Measurements from ENCODE around the gene FIGN. TPM values are rescaled to one million over a fixed set of nuclear protein-coding genes. Genes with fewer than 3 reads are reported as not detected.

Gene FIGN
- total RNA-seq, 1 donor from 2014 or later, result 8.0 TPM

DNA sequence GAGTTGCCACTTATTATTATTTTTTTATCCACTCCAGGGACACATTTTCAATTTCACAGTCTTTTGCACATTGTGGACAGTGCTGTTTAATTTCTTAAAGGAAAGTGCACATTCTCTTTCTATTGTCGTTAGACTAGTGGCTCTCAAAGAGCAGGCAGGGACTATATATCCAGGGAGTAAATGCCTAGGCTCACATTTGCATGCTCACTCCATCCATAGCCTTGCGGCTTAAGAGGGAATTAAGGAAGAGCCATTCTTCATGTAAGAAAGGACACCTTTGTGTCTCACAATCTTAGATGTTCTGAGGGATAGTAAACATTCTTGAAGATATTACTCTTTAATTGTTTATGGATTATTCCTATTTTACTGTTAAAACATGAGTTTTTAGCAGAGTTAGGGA is 70.8 kb downstream of the FIGN start:
- DNase-seq (ENCODE audit: low spot score), result no peak

DNA sequence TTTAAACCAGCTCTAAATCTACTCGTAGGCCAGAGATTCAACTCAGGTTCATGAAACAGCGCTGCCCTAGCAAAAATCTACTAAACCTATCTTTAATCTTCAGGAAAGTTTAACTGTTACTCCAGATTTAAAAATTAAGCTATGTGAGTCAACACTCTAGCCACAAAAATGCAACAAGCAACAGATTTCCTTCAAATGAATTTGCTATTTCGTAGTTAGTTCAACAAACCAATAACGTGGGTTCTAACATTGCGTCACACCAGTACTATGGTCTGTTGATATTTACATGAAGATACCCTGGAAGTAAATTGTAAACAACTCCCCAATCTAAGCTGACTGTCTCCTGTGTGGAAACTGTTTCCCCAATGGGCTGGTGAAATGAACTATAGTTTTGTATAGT is 71.2 kb downstream of the FIGN start:
- no peak for DNase-seq (ENCODE audit: low spot score)

DNA sequence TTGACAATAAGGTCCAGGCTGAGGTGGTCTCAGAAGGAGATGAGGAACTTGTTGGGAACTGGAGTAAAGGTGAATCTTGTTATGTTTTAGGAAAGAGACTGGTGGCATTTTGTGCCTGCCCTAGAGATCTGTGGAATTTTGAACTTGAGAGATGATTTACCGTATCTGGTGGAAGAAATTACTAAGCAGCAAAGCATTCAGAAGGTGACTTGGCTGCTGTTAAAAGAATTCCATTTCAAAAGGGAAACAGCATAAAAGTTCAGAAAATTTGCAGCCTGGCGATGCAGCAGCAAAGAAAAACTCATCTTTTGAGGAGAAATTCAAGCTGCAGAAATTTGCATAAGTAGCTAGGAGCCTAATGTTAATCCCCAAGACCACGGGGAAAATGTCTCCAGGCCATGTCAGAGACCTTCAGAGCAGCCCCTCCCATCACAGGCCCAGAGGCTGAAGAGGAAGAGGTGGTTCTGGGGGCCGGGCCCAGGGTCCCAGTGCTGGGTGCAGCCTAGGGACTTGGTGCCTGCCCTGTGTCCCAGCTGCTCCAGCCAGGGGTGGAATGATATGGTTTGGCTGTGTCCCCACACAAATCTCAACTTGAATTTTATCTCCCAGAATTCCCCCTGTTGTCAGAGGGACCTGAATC is 73.5 kb downstream of the FIGN start:
- no peak for DNase-seq (ENCODE audit: low spot score)

DNA sequence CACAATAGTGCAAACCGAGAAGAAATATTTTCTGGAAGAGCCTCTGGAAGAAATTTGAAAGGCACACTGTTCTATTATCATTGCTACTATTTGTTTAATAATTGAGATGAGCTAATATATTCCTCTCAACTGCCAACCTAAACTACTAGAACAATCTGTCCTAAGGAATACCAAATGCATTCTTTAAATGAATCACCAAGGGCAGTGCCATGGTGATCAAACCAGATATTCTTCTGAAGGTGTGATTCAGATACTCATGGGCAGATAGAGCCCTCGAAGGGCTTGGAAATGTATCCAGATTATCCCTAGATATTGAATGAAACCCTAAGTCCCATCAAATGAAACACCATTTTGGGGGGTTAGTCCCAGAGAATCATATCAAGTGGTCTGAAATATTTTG is 76.6 kb downstream of the FIGN start:
- no peak for DNase-seq (ENCODE audit: low spot score)

DNA sequence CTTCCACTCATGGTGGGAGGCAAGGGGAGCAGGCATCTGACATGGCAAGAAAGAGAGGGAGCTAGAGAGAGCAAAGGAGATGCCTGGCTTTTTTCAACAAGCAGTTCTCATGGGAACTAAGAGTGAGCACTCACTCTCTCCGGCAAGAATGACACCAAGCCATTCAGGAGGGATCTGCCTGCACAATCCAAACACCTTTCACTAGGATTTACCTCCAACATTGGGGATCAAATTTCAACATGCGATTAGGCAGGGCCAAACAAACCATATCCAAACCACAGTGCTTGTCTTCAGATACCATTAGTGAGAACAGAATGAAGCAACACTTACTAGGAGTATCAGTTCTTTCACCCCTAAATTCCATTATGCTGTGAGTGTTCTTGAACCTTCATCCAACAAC is 77.3 kb downstream of the FIGN start:
- no peak for DNase-seq (ENCODE audit: low spot score)

DNA sequence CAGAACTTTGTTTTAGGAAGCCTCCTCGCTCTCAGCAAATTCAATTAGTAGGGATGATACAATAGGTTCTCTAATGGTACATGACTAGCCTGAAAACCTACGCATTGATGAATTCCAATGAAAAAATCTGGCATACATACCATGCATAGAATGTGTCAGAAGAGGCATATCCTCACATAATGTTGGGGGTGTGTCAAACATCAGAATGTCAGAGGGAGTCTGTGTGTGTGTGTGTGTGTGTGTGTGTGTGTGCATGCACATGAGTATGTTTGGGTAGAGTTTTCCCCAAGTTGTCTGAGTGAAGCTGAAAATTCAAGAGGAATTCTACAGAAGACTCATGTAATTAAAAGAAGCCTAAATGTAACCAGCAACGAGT is 78.5 kb downstream of the FIGN start:
- no peak for DNase-seq (ENCODE audit: low spot score)

DNA sequence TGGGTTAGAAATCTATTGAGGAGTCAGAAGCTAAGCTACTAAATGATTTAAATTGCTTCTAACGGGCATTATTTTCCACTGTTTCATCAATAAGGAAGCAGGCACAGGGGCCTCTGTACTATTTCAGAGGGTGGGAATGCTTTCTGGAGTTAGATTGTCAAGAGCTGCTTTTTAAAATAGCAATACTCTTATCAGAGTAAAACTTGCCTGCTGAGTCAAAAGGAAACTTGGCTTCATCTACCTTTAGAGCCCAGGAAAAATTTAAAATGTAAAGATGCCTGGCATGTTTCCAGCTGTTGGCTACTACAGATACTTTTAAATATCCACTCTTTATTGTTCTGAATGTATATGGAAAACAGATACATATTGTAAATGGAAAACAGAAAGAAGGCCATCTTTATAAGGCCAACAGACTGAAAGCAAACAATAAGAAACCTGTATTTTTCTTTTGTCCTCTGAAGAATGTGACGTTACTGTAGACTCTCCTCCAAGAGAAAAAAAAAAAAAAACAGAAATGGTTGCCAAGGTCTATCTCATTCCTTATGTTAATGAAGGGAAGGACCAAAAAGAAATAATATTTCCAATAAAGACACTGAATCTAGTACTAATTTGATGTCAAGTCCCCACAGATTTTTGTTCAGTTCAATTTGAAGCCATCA is 79.1 kb downstream of the FIGN start:
- DNase-seq (ENCODE audit: low spot score), result no peak

DNA sequence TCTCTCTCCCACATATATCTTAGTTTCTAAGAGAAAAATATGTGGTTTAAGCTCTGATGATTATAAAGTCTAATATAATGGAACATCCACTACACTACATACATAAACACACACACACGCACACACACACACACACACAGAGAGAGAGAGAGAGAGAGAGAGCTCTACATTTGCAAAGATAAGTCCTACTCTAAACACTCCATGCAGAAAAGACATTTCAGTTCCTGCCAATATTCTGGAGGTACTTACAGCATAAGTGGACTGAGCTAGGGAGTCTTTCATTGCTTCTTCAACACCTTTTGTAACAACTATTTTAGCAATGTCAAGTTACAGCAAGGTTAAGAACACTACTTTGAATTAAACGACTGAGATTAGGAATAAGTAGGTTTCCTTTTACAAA is 80.1 kb downstream of the FIGN start:
- DNase-seq (ENCODE audit: low spot score), result no peak

DNA sequence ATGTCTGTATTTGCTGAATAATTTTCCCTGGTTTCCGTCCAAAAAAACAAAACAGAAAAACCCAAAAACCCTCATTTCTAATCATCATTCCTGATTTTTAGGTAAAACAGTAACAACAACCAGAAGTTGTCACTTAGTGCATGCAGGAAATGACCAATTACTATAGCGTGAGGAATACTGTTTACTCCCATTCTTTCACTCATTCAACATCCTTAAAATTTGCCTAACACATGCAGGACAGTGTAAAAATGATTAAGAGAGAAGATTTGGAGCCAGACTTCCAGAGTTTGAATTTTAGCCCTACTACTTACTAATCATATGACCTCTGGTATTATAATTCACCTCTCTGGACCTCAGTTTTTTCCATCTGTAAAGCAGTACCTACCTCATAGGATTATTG is 83.1 kb downstream of the FIGN start:
- no peak for DNase-seq (ENCODE audit: low spot score)

DNA sequence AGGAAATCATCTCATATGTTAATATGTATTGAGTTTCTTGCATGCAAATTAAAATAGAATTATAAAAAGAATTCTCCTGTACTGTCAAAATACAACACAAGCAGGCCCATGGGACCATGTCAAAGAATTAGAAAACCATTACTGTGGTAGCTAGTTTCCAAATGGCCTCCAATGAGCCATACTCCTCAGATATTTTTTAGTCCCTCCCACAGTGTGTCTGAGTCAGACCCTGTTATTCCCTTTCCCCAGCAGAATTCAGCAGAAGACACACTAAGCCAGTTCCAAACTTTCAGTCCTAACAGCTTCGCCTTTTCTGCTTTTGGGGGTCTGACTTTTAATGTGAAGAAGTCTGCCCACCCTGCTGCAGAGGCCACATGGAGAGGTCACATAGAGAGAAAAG is 86.7 kb downstream of the FIGN start:
- no peak for DNase-seq (ENCODE audit: low spot score)

DNA sequence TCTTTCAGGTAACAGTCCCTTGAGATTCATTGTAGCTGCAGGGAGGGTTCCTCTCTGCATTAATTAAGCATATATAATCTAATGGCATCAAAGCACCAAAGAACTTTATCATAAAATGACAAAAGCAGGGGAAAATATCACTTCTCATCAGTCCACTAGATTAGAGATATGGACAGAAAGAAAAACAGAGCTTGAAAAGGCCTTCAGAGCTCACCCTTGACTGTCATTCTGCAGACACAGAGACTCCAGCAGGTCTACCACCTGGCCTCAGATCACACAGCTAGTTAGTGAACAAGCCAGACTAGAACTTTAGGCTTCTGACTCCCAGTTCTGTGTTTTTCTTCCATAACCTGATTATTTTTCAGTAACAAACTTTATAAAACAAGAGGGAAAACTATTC is 88.5 kb downstream of the FIGN start:
- no peak for DNase-seq (ENCODE audit: low spot score)

DNA sequence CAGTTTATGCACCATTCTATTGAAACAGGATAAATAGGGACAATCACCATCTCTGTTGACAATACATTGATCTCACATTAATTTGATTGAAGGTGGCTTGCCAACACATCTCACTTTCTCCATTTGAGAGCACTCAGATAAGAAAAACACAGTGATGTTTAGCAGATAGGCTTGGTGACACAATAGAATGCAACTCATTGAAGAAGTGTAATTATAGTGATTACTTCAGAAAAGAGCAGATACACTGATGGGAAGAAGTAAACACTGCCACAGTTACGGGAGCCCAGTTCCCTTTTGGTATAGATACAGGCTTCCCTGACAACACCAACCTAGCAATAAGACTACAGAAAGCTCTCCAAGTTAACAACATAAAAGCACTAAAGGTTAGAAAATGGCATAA is 89.1 kb downstream of the FIGN start:
- DNase-seq (ENCODE audit: low spot score), result no peak

DNA sequence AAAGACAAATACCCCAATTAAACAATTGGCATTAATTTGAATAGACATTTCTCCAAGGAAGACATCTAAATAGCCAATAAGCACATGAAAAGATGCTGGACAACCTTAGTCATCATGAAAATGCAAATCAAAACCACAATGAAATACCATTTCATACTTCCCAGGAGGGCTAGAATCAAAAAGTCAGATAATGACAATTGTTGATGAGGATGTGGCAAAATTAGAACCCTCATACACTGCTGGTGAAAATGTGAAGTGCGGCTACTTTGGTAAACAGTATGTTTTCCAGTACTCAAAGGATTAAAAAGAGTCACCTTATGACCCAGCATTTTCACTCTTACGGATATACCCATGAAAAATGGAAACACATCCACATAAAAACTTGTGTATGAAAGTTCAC is 91.6 kb downstream of the FIGN start:
- DNase-seq (ENCODE audit: low spot score), result no peak

DNA sequence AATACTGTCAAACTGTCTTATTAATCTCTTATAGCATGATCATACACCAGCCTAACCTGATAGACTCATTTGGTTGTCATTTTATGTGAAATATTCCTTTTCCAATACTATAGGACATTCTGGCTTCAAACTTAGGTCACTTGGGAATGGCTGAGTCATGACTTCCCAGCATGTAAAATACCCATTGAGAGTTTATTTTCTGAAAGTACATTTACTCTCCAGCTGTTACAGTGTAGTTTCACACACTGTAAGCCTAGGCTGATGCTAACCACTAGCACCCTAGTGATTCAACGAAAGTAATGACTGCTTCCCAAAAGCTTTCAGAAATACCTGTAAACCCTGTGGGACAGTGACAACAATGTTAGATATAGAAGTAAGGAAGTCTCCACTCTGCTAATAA is 93.8 kb downstream of the FIGN start:
- no peak for DNase-seq (ENCODE audit: low spot score)

DNA sequence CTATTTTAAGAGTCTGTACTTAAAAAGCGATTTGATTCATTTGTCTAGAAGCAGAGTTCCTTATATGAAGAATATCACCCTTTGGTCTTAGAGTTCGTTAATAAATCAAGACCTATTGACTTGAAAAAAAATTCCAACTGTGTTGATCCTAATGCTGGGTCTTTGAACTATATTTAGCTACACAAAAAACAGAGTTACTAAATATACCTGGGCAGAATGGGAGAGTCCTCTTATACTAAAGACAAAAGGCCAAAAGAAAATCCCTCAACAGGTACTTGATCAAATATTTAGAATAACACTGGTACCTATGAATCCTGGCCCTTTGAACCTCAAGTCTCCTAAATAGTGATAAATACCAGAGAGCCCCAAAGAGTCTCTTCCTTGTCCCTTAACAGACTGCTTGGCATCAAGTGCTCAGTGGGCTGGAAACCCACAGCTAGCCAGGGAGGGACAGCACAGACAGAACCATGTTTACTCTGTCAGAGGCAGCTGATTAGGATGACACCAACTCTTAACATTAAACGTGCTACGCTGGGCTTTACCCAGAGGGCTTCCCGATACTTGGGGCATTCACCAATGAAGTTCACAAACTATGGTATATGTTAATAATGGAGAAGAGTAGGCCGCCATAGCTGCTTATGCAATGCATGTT is 95.1 kb downstream of the FIGN start:
- DNase-seq (ENCODE audit: low spot score), result no peak

DNA sequence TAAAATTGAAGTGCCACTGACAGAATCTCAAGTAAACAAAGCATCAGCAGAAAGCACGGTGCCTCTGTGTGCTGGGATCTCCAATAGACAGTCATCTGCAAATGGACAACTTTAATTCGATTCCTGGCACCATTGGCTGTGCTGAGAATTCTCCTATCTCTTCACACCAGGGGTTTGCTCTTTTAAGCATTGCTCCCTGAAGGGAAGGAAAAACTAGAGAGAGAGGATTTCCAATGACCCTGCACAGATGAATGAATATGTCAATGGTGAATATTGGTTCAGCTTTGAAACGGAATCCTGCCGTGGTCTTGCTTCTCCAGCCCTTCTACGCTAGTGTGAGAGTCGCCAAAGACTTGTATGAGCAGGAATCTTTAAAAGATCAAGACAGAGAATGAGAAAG is 97.9 kb downstream of the FIGN start:
- DNase-seq (ENCODE audit: low spot score), result no peak

DNA sequence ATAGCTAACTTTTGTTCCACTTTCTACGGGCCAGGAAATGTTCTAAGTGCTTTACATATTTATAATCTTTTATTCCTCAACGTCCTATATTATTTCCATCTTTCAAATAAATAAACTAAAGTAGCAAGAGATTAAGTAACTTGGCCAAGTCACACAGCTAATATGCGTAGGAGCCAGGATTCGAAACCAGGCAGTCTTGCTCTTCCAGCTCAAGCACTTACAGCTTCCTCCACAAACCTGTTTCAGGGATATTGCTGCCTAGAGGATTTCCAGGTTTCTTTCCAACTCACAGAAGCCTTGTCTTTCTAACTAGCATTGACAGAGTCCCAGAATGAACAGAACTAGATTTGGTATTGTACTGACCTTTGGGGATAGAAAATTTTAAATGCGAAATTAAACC is 102.5 kb downstream of the FIGN start:
- no peak for DNase-seq (ENCODE audit: low spot score)

DNA sequence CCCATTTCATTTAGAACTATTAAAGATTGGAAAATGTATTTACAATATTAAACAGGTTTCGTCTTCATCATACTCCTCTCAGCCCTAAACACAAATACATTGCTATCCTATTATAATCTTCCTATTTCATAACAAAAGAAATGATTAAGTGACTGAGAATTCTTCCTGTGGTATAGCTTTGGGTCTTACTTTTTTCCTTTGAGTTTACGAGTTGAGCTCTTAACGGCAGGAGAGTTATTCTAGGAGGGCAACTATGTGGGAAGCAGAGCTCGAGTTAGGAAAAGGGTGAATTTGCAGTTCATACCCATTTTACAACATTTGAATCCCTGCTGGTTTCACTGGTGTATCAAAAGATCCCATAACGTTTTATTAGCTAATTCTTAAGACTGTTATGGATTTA is 105.0 kb downstream of the FIGN start:
- no peak for DNase-seq (ENCODE audit: low spot score)

DNA sequence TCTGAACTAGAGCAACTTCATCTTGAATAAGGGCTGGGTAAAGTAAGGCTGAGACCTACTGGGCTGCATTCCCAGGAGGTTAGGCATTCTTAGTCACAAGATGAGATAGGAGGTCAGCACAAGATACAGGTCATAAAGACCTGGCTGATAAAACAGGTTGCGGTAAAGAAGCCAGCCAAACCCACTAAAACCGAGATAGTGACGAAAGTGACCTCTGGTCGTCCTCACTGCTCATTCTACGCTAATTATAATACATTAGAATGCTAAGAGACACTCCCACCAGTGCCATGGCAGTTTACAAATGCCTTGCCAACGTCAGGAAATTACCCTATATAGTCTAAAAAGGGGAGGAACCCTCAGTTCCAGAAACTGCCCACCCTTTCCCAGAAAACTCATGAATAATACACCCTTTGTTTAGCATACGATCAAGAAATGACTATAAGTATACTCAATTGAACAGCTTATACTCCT is 109.1 kb downstream of the FIGN start:
- DNase-seq (ENCODE audit: low spot score), result no peak

DNA sequence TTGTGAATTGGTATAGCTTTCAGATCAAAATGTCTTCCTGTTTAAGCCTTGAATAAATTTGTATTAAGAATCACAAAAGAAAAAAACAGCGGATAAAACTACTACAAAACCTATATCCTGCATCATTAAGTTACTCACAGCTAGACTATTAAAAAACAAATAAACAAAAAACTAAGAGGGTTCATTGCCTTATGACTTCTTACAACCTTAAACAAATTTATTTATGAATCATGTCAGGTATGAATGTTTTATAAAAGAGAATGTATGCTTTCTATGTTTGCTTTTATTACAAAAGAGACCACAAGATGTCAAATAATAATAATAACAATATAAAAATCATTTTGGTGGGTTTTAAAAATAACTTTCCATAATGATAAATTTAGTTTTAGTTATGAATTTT is 109.6 kb downstream of the FIGN start:
- DNase-seq (ENCODE audit: low spot score), result no peak

DNA sequence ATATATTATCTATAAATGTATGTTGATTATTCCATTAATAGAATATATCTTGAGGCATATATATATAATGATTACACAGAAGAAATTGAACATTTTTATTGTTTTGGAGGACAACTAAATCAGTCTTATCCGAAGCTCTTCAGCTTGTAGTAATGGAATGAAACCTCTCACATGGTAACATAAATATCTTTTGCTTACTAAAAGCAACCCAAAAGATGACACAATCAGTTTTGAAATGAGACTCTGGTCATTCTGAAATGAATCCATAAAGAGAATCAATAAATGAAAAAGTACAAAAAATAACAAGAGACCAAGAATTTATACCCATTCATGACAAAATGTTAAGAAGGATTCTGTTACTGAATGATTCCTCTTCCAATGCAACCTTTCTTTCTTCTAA is 110.2 kb downstream of the FIGN start:
- DNase-seq (ENCODE audit: low spot score), result no peak

DNA sequence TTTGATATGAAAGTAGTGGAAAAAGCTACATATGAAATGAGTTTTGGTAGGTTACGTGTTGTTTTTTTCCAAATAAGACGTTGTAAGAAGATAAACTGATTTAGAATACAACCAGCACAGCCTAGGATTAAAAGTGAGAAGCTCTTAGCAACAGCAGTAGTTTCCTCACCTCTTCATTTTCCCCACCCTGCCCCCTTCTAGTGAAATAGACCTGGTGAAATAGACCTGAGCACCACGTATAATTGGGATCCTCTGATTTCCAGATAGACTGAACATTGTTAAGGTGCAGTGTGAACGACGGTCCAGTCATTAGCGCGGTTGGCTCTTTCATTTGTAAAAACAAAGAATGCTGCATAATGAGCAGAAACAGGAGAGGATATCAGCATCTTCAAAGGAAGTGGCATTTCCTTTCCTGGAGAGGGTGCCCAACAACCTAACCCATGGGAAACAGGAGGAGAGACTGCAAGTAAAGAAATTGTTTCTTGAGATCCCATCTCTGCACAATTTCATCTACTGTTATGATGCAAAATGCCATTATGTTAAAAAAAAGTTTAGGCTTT is 114.3 kb downstream of the FIGN start:
- DNase-seq (ENCODE audit: low spot score), result no peak

DNA sequence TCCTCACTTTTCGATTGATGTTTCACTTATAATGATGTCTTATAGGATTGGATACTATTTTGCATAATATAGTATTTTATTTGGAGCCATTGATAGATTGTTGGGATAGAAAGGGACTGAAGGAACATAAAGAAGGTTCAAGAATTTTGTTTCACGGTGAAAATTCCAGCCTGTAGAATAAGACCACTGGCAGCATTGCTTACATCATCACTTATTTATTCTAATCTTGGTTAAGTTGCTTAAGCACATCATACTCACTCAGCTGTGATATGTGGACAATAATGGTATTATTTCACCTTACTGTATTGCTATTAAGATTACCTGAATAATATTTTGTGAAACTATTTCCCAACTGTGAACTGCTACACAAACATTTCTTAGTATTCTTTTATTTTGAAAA is 118.3 kb downstream of the FIGN start:
- DNase-seq (ENCODE audit: low spot score), result no peak

Data from ureter (tissue), 1 donor.